HepG2 (cell line): ENCODE results near the gene CPLX1. TPM values are rescaled to one million over a fixed set of nuclear protein-coding genes. Genes with fewer than 3 reads are reported as not detected.

ENCODE experiments used
- SMYD3 ChIP-seq: sonication (generic); formaldehyde crosslinking; IDR thresholded peaks from 2 replicates; pipeline ENCODE4 v1.8.1; 2023; ENCODE audit warnings: mild to moderate bottlenecking, missing genetic modification reagents
- THAP11 ChIP-seq: IDR thresholded peaks from 2 replicates; pipeline ENCODE4 v1.6.1; 2016; ENCODE audit warnings: missing biosample characterization, missing genetic modification reagents
- ZNF446 ChIP-seq: sonication (generic); formaldehyde crosslinking; IDR thresholded peaks from 2 replicates; pipeline ENCODE4 v1.5.0; 2020; ENCODE audit warnings: mild to moderate bottlenecking, missing genetic modification reagents
- polyA plus RNA-seq, 8 experiments: library from polyadenylated mRNA; depleted of rRNA in 3 of 8; stranded (reverse) in 7 of 8; unstranded in 1 of 8; fragments of >200 nt; fragmentation: Illumina TruSeq in 4 of 8; extraction: Trizol in 4 of 8; gene quantifications; 2 replicates each; pipeline versions ENCODE4 v1.2.1 to v1.2.3, GENCODE V29; 2011 to 2016; ENCODE audit warnings: low read depth in 4 of 8, missing spikeins in 1 of 8, mixed read lengths in 1 of 8; ENCODE audit not compliant: insufficient read depth in 1 of 8
- total RNA-seq, 5 experiments: library from RNA; depleted of rRNA; stranded (reverse); fragments of >200 nt; fragmentation: Illumina TruSeq; extraction: Trizol; gene quantifications; 2 replicates each; pipeline ENCODE4 v1.2.3, GENCODE V29; 2016; ENCODE audit warnings: low read depth in 1 of 5
- TF ChIP-seq, protein P1 (sequence below): sonication (generic); formaldehyde crosslinking; IDR thresholded peaks from 2 replicates; pipeline ENCODE4 v1.5.0; 2020; ENCODE audit warnings: mild to moderate bottlenecking, missing genetic modification reagents, borderline replicate concordance

Gene CPLX1
- total and polyA plus RNA-seq, 2 of the 13 experiments (the other 11 are each of a cell fraction or from before 2014, with no cell fraction given), result 0.18 TPM

DNA sequence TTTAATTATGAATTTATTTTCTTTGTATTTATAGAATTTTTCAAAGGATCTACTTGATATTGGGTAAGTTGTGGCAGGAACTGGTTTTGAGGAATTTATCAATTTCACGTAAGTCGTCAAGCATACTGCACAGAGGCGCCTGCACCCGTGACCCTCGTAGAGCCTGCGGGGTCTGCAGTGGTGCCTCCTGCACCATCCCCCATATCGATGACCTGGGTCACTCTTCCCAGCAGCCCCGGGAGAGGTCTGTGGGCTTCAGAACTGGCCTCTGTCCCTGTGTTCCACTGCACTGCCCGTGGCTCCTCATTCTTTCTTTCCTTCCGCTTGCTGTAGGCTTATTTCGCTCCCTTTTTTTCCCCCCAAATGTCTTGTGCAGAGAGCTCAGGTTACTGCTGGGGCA, 31.5 kb upstream of the CPLX1 start (continued):
- TF ChIP-seq, protein P1, sequence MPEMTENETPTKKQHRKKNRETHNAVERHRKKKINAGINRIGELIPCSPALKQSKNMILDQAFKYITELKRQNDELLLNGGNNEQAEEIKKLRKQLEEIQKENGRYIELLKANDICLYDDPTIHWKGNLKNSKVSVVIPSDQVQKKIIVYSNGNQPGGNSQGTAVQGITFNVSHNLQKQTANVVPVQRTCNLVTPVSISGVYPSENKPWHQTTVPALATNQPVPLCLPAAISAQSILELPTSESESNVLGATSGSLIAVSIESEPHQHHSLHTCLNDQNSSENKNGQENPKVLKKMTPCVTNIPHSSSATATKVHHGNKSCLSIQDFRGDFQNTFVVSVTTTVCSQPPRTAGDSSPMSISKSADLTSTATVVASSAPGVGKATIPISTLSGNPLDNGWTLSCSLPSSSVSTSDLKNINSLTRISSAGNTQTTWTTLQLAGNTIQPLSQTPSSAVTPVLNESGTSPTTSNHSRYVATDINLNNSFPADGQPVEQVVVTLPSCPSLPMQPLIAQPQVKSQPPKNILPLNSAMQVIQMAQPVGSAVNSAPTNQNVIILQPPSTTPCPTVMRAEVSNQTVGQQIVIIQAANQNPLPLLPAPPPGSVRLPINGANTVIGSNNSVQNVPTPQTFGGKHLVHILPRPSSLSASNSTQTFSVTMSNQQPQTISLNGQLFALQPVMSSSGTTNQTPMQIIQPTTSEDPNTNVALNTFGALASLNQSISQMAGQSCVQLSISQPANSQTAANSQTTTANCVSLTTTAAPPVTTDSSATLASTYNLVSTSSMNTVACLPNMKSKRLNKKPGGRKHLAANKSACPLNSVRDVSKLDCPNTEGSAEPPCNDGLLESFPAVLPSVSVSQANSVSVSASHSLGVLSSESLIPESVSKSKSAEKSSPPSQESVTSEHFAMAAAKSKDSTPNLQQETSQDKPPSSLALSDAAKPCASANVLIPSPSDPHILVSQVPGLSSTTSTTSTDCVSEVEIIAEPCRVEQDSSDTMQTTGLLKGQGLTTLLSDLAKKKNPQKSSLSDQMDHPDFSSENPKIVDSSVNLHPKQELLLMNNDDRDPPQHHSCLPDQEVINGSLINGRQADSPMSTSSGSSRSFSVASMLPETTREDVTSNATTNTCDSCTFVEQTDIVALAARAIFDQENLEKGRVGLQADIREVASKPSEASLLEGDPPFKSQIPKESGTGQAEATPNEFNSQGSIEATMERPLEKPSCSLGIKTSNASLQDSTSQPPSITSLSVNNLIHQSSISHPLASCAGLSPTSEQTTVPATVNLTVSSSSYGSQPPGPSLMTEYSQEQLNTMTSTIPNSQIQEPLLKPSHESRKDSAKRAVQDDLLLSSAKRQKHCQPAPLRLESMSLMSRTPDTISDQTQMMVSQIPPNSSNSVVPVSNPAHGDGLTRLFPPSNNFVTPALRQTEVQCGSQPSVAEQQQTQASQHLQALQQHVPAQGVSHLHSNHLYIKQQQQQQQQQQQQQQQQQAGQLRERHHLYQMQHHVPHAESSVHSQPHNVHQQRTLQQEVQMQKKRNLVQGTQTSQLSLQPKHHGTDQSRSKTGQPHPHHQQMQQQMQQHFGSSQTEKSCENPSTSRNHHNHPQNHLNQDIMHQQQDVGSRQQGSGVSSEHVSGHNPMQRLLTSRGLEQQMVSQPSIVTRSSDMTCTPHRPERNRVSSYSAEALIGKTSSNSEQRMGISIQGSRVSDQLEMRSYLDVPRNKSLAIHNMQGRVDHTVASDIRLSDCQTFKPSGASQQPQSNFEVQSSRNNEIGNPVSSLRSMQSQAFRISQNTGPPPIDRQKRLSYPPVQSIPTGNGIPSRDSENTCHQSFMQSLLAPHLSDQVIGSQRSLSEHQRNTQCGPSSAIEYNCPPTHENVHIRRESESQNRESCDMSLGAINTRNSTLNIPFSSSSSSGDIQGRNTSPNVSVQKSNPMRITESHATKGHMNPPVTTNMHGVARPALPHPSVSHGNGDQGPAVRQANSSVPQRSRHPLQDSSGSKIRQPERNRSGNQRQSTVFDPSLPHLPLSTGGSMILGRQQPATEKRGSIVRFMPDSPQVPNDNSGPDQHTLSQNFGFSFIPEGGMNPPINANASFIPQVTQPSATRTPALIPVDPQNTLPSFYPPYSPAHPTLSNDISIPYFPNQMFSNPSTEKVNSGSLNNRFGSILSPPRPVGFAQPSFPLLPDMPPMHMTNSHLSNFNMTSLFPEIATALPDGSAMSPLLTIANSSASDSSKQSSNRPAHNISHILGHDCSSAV (CRISPR knock-in tag), result no peak
- no peak for TF ChIP-seq ZNF446 (CRISPR knock-in tag)
- TF ChIP-seq SMYD3 (CRISPR knock-in tag), result no peak
- no peak for TF ChIP-seq THAP11 (CRISPR knock-in tag)
